ENCODE measurements around the gene MITF. TPM values are rescaled to one million over a fixed set of nuclear protein-coding genes. Genes with fewer than 3 reads are reported as not detected.

The MITF gene
- polyA plus RNA-seq, 4 donors, result 0.22 to 2.2 (median 1.6) TPM

GRCh38 chr3:69719587-69720122 is 19.6 kb upstream of the MITF start:
- Histone ChIP-seq H3K9me3 (ENCODE audit: control insufficient read depth in 2 of 2, insufficient read depth in 1 of 2, low read depth in 1 of 2, low read length in 1 of 2) (no peaks in the 10 kb centered on the region), H3K27ac (ENCODE audit: low read depth in 1 of 3, low read length in 2 of 3) (no peak overlapping the region), H3K27me3 (ENCODE audit: control insufficient read depth in 3 of 3, insufficient read depth in 3 of 3, low read length in 3 of 3) (no peaks in the 10 kb centered on the region), H3K4me3 (ENCODE audit: low read depth in 1 of 3, low read length in 3 of 3) (no peak overlapping the region), H3K36me3 (ENCODE audit: control insufficient read depth in 3 of 3, insufficient read depth in 2 of 3, low read depth in 1 of 3, low read length in 3 of 3) (no peaks in the 10 kb centered on the region), H3K4me1 (ENCODE audit: control insufficient read depth in 3 of 3, insufficient read depth in 2 of 3, low read depth in 1 of 3, low read length in 2 of 3) (no peaks in the 10 kb centered on the region)
- DNase-seq (no peak), FAIRE-seq (no peak)
- WGBS, 3 donors, result 34 to 47% (median 41%) methylated on average over 3 of the region's 3 CpGs

GRCh38 chr3:69720824-69721223 is 18.4 kb upstream of the MITF start:
- Histone ChIP-seq H3K4me3 (ENCODE audit: low read depth in 1 of 3, low read length in 3 of 3) (no peak overlapping the region), H3K27me3 (ENCODE audit: control insufficient read depth in 3 of 3, insufficient read depth in 3 of 3, low read length in 3 of 3) (no peaks in the 10 kb centered on the region), H3K9me3 (ENCODE audit: control insufficient read depth in 2 of 2, insufficient read depth in 1 of 2, low read depth in 1 of 2, low read length in 1 of 2) (no peaks in the 10 kb centered on the region), H3K4me1 (ENCODE audit: control insufficient read depth in 3 of 3, insufficient read depth in 2 of 3, low read depth in 1 of 3, low read length in 2 of 3) (no peaks in the 10 kb centered on the region), H3K36me3 (ENCODE audit: control insufficient read depth in 3 of 3, insufficient read depth in 2 of 3, low read depth in 1 of 3, low read length in 3 of 3) (no peaks in the 10 kb centered on the region), H3K27ac (ENCODE audit: low read depth in 1 of 3, low read length in 2 of 3) (no peak overlapping the region)
- WGBS, 3 donors, result 63 to 85% (median 73%) methylated on average over 5 of the region's 5 CpGs
- no peak for FAIRE-seq
- no peak for DNase-seq

DNA sequence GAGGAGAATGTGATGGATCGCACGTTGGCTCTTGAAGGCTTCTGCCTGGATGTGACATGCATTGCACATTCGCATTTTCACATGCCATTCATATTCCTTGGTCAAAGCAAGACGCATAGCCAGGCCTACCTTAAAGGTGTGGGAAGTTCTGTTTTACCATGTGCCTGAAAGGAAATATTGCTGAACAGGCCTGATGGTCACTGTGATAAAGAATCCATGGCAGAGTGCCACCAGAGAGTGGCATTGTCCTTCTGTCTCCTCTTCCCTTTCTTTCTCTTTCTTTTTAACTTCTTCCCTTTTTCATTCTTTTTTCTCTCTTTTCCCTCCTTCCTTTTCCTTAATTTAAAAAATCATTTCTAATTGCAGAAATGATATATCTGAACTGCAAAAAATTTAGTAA is 15.9 kb upstream of the MITF start:
- no peaks in the 10 kb centered on the region for H3K36me3 ChIP-seq (ENCODE audit: control insufficient read depth in 3 of 3, insufficient read depth in 2 of 3, low read depth in 1 of 3, low read length in 3 of 3)
- 70 to 88% (median 80%) methylated on average over 4 of the region's 4 CpGs for WGBS, 3 donors
- H3K9me3 ChIP-seq (ENCODE audit: control insufficient read depth in 2 of 2, insufficient read depth in 1 of 2, low read depth in 1 of 2, low read length in 1 of 2), result no peaks in the 10 kb centered on the region
- no peaks in the 10 kb centered on the region for H3K4me1 ChIP-seq (ENCODE audit: control insufficient read depth in 3 of 3, insufficient read depth in 2 of 3, low read depth in 1 of 3, low read length in 2 of 3)
- no peak overlapping the region for H3K27ac ChIP-seq (ENCODE audit: low read depth in 1 of 3, low read length in 2 of 3)
- H3K27me3 ChIP-seq (ENCODE audit: control insufficient read depth in 3 of 3, insufficient read depth in 3 of 3, low read length in 3 of 3), result peaks cover 0 to 2% (median 0%) of the 10 kb centered on the region in 3 donors
- FAIRE-seq (no peak), DNase-seq (no peak)
- no peak overlapping the region for H3K4me3 ChIP-seq (ENCODE audit: low read depth in 1 of 3, low read length in 3 of 3)

- 34 to 70% (median 69%) methylated on average over 2 of the region's 2 CpGs for WGBS, 3 donors
- H3K4me3 ChIP-seq (ENCODE audit: low read depth in 1 of 3, low read length in 3 of 3), result no peak overlapping the region
- H3K27me3 ChIP-seq (ENCODE audit: control insufficient read depth in 3 of 3, insufficient read depth in 3 of 3, low read length in 3 of 3), result peaks cover 0 to 2% (median 0%) of the 10 kb centered on the region in 3 donors
- no peak overlapping the region for H3K27ac ChIP-seq (ENCODE audit: low read depth in 1 of 3, low read length in 2 of 3)
- no peaks in the 10 kb centered on the region for H3K4me1 ChIP-seq (ENCODE audit: control insufficient read depth in 3 of 3, insufficient read depth in 2 of 3, low read depth in 1 of 3, low read length in 2 of 3)
- H3K9me3 ChIP-seq (ENCODE audit: control insufficient read depth in 2 of 2, insufficient read depth in 1 of 2, low read depth in 1 of 2, low read length in 1 of 2), result no peaks in the 10 kb centered on the region
- no peak for DNase-seq
- no peaks in the 10 kb centered on the region for H3K36me3 ChIP-seq (ENCODE audit: control insufficient read depth in 3 of 3, insufficient read depth in 2 of 3, low read depth in 1 of 3, low read length in 3 of 3)
- no peak for FAIRE-seq
Measured at GRCh38 chr3:69724722-69725435, 14.4 kb upstream of the MITF start.

- no peak overlapping the region for H3K27ac ChIP-seq (ENCODE audit: low read depth in 1 of 3, low read length in 2 of 3)
- peaks cover 0 to 2% (median 0%) of the 10 kb centered on the region in 3 donors for H3K27me3 ChIP-seq (ENCODE audit: control insufficient read depth in 3 of 3, insufficient read depth in 3 of 3, low read length in 3 of 3)
- DNase-seq, result no peak
- H3K4me1 ChIP-seq (ENCODE audit: control insufficient read depth in 3 of 3, insufficient read depth in 2 of 3, low read depth in 1 of 3, low read length in 2 of 3), result no peaks in the 10 kb centered on the region
- H3K4me3 ChIP-seq (ENCODE audit: low read depth in 1 of 3, low read length in 3 of 3), result no peak overlapping the region
- H3K9me3 ChIP-seq (ENCODE audit: control insufficient read depth in 2 of 2, insufficient read depth in 1 of 2, low read depth in 1 of 2, low read length in 1 of 2), result no peaks in the 10 kb centered on the region
- FAIRE-seq, result no peak
- no peaks in the 10 kb centered on the region for H3K36me3 ChIP-seq (ENCODE audit: control insufficient read depth in 3 of 3, insufficient read depth in 2 of 3, low read depth in 1 of 3, low read length in 3 of 3)
- 40 to 75% (median 55%) methylated on average over 3 of the region's 3 CpGs for WGBS, 3 donors
Measured at GRCh38 chr3:69725994-69726571, 13.2 kb upstream of the MITF start.

DNA sequence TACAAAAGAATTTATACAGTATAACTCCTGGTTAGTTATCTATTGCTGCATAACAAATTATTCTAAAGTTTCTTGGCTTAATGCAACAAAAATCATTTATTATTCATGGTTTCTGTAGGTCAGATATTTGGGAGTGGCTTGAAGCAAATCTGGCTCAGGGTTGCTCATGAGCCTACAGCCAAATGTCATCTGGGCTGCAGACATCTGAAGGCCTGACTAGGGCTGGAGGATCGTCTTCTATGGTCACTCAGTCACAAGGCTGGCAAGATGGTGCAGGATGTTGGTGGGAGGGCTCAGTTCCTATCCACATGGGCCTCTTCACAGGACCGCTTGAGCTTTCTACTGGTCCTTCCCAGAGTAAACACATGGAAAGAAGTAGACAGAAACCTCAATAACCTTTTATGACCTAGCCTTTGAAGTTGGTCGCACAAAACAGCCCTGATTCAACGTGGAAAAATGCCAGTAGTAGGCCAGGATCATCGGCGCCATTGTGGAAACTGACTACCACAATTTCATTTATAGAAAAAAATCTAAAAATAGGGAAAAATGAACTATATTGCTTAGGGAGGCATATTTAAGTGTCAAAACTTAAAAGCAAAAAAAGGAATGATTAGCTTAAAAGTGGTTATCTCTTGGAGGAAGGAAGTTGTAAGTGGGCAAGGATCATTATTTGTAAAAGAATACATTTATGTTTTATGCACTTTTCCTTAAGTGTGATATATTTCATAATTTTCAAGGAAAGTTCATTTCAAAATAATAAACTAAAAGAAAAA is 9.9 kb upstream of the MITF start:
- peaks cover 0 to 4% (median 2%) of the 10 kb centered on the region in 3 donors for H3K27me3 ChIP-seq (ENCODE audit: control insufficient read depth in 3 of 3, insufficient read depth in 3 of 3, low read length in 3 of 3)
- DNase-seq (no peak), FAIRE-seq (no peak)
- no peak overlapping the region for H3K4me3 ChIP-seq (ENCODE audit: low read depth in 1 of 3, low read length in 3 of 3)
- H3K36me3 ChIP-seq (ENCODE audit: control insufficient read depth in 3 of 3, insufficient read depth in 2 of 3, low read depth in 1 of 3, low read length in 3 of 3), result no peaks in the 10 kb centered on the region
- H3K9me3 ChIP-seq (ENCODE audit: control insufficient read depth in 2 of 2, insufficient read depth in 1 of 2, low read depth in 1 of 2, low read length in 1 of 2), result no peaks in the 10 kb centered on the region
- no peak overlapping the region for H3K27ac ChIP-seq (ENCODE audit: low read depth in 1 of 3, low read length in 2 of 3)
- WGBS, 3 donors, result 58 to 73% (median 67%) methylated on average over 6 of the region's 6 CpGs
- H3K4me1 ChIP-seq (ENCODE audit: control insufficient read depth in 3 of 3, insufficient read depth in 2 of 3, low read depth in 1 of 3, low read length in 2 of 3), result no peaks in the 10 kb centered on the region

- Histone ChIP-seq H3K4me1 (ENCODE audit: control insufficient read depth in 3 of 3, insufficient read depth in 2 of 3, low read depth in 1 of 3, low read length in 2 of 3) (no peaks in the 10 kb centered on the region), H3K9me3 (ENCODE audit: control insufficient read depth in 2 of 2, insufficient read depth in 1 of 2, low read depth in 1 of 2, low read length in 1 of 2) (no peaks in the 10 kb centered on the region), H3K4me3 (ENCODE audit: low read depth in 1 of 3, low read length in 3 of 3) (no peak overlapping the region), H3K27me3 (ENCODE audit: control insufficient read depth in 3 of 3, insufficient read depth in 3 of 3, low read length in 3 of 3) (peaks cover 0 to 4% (median 2%) of the 10 kb centered on the region in 3 donors), H3K36me3 (ENCODE audit: control insufficient read depth in 3 of 3, insufficient read depth in 2 of 3, low read depth in 1 of 3, low read length in 3 of 3) (no peaks in the 10 kb centered on the region), H3K27ac (ENCODE audit: low read depth in 1 of 3, low read length in 2 of 3) (no peak overlapping the region)
- WGBS, 3 donors, result 55 to 70% (median 63%) methylated on average over 2 of the region's 2 CpGs
- no peak for FAIRE-seq
- DNase-seq, result no peak
Measured at GRCh38 chr3:69731080-69731479, 8.2 kb upstream of the MITF start.

DNA sequence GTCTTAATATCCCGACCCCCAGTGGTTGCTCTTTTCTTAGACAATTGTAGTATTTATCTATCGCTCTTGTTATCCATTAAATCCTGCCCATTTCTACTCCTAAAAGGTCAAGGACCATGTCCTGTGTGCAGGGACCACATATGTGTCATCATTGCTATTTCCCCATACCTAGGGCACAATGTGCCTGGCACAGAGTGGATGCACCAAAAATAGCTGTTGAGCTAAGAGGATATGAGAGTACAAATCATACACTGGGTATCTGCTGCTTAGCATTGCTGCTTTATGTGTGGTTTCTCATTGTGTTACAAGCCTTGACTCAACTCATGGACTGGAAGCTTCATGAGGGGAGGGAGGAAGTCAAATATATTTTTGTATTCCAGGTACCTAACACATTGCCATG is 3.4 kb upstream of the MITF start:
- Histone ChIP-seq H3K4me1 (ENCODE audit: control insufficient read depth in 3 of 3, insufficient read depth in 2 of 3, low read depth in 1 of 3, low read length in 2 of 3) (no peaks in the 10 kb centered on the region), H3K4me3 (ENCODE audit: low read depth in 1 of 3, low read length in 3 of 3) (no peak overlapping the region), H3K9me3 (ENCODE audit: control insufficient read depth in 2 of 2, insufficient read depth in 1 of 2, low read depth in 1 of 2, low read length in 1 of 2) (no peaks in the 10 kb centered on the region), H3K27ac (ENCODE audit: low read depth in 1 of 3, low read length in 2 of 3) (no peak overlapping the region), H3K27me3 (ENCODE audit: control insufficient read depth in 3 of 3, insufficient read depth in 3 of 3, low read length in 3 of 3) (peaks cover 0 to 15% (median 0%) of the 10 kb centered on the region in 3 donors), H3K36me3 (ENCODE audit: control insufficient read depth in 3 of 3, insufficient read depth in 2 of 3, low read depth in 1 of 3, low read length in 3 of 3) (no peaks in the 10 kb centered on the region)
- DNase-seq, result no peak
- no peak for FAIRE-seq
- 67 to 78% (median 77%) methylated on average over 2 of the region's 2 CpGs for WGBS, 3 donors
